Stimulated activated CD8-positive, alpha-beta memory T cell treated with anti-CD3 and anti-CD28 coated beads, Interleukin-4, amount 100 ng/mL, for 48 hours (primary cell): ENCODE data around the gene G3BP1.
"Not testable (repeated sequence)": the region's sequence is repeated elsewhere in the genome, so short reads cannot be mapped to it uniquely, and the experiment has no call there.

Experiments used
- DNase-seq: peaks from one replicate; pipeline ENCODE4 v3.0.0-alpha.2; 2020

The G3BP1 gene

GRCh38 chr5:151757233-151758140 lies 14.3 kb upstream of the G3BP1 start:
- peak; percentile 46 for DNase-seq

- no peak for DNase-seq
Observed at GRCh38 chr5:151758141-151758429, 13.7 kb upstream of the G3BP1 start.

GRCh38 chr5:151758430-151759241 lies 13.1 kb upstream of the G3BP1 start, which contains the start of gene ATOX1:
Gene ATOX1 (minus strand): TSS chr5:151758631. CDS start chr5:151758551, 80 bp downstream.
- DNase-seq: peak; percentile 92

- no peak for DNase-seq
Observed at GRCh38 chr5:151764801-151765200, 7.0 kb upstream of the G3BP1 start.

GRCh38 chr5:151766975-151767374 lies 4.8 kb upstream of the G3BP1 start:
- DNase-seq: no peak

GRCh38 chr5:151770383-151771258 lies 1.1 kb upstream of the G3BP1 start:
- no peak for DNase-seq

- peak; percentile 59 for DNase-seq
Observed at GRCh38 chr5:151772029-151772845, 483 bp downstream of the G3BP1 start.

- DNase-seq: no peak
Observed at GRCh38 chr5:151772846-151773561, 1.2 kb downstream of the G3BP1 start.

GRCh38 chr5:151773951-151774350 lies 2.2 kb downstream of the G3BP1 start:
- DNase-seq: no peak

GRCh38 chr5:151775025-151775606 lies 3.4 kb downstream of the G3BP1 start:
- DNase-seq: no peak

GRCh38 chr5:151779531-151780125 lies 7.9 kb downstream of the G3BP1 start:
- DNase-seq: no peak

- no peak for DNase-seq
Observed at GRCh38 chr5:151780348-151780747, 8.6 kb downstream of the G3BP1 start.

GRCh38 chr5:151781201-151781600 lies 9.4 kb downstream of the G3BP1 start:
- no peak for DNase-seq

- DNase-seq: not testable (repeated sequence)
Observed at GRCh38 chr5:151783664-151784063, 11.9 kb downstream of the G3BP1 start.

GRCh38 chr5:151784141-151784540 lies 12.4 kb downstream of the G3BP1 start:
- no peak for DNase-seq

GRCh38 chr5:151786468-151786867 lies 14.7 kb downstream of the G3BP1 start:
- DNase-seq: no peak

- DNase-seq: no peak
Observed at GRCh38 chr5:151787817-151788216, 16.1 kb downstream of the G3BP1 start.

- DNase-seq: no peak
Observed at GRCh38 chr5:151793358-151793757, 21.6 kb downstream of the G3BP1 start.

GRCh38 chr5:151795426-151795825 lies 23.7 kb downstream of the G3BP1 start:
- DNase-seq: no peak

- no peak for DNase-seq
Observed at GRCh38 chr5:151798674-151799073, 26.9 kb downstream of the G3BP1 start.

- no peak for DNase-seq
Observed at GRCh38 chr5:151799407-151799806, 27.7 kb downstream of the G3BP1 start.
